OCI-LY3 (cell line): ENCODE measurements around the gene TMEM87B.
A peak's percentile ranks its signal among the peaks of the same experiment; 100 is the strongest.
"Not testable (repeated sequence)": the region's sequence is repeated elsewhere in the genome, so short reads cannot be mapped to it uniquely, and the experiment has no call there.

Source experiments
- H2AFZ ChIP-seq: fragments of 200-600, 300-600 bp; shearing (Covaris generic); 2 replicates; pipeline ENCODE4 v1.6.0; 2014; ENCODE audit warnings: antibody characterized with exemption, low read depth, low read length
- H3K27ac ChIP-seq: fragments of 200-600, 300-600 bp; sonication (generic); 2 replicates; pipeline ENCODE4 v1.5.1; 2014; ENCODE audit warnings: mild to moderate bottlenecking, low read length, moderate library complexity, mixed read lengths
- H3K27me3 ChIP-seq: fragments of 200-600, 300-600 bp; sonication (generic); 2 replicates; pipeline ENCODE4 v1.6.1; 2014; ENCODE audit warnings: low read depth, low read length, mixed read lengths
- H3K36me3 ChIP-seq: fragments of 200-600, 300-600 bp; sonication (generic); replicated peaks from 2 replicates; pipeline ENCODE3; 2014; ENCODE audit warnings: low read depth, low read length, mixed read lengths
- H3K4me1 ChIP-seq: fragments of 300-600, 200-600 bp; sonication (generic); 2 replicates; pipeline ENCODE4 v1.6.1; 2014; ENCODE audit warnings: low read length, mixed read lengths
- H3K4me2 ChIP-seq: fragments of 200-600, 300-600 bp; sonication (generic); 2 replicates; pipeline ENCODE4 v1.6.1; 2014; ENCODE audit warnings: low read length, mixed read lengths
- H3K4me3 ChIP-seq: fragments of 300-600, 200-600 bp; sonication (generic); 2 replicates; pipeline ENCODE4 v1.5.1; 2014; ENCODE audit warnings: antibody characterized with exemption, mild to moderate bottlenecking, low read length, moderate library complexity
- H3K79me2 ChIP-seq: fragments of 300-600, 200-600 bp; shearing (Covaris generic); 2 replicates; pipeline ENCODE4 v1.6.1; 2014; ENCODE audit warnings: mild to moderate bottlenecking, low read length, mixed read lengths
- H3K9ac ChIP-seq: fragments of 300-600, 200-600 bp; shearing (Covaris generic); 2 replicates; pipeline ENCODE4 v1.6.0; 2014; ENCODE audit warnings: mild to moderate bottlenecking, low read length, moderate library complexity
- H3K9me3 ChIP-seq: fragments of 200-600, 300-600 bp; shearing (Covaris generic); 2 replicates; pipeline ENCODE4 v1.6.1; 2014; ENCODE audit warnings: low read length, mixed read lengths; ENCODE audit not compliant: insufficient read depth
- H4K20me1 ChIP-seq: fragments of 200-600, 300-600 bp; sonication (generic); 2 replicates; pipeline ENCODE4 v1.6.1; 2016; ENCODE audit warnings: low read length, mixed read lengths; ENCODE audit not compliant: insufficient read depth
- CTCF ChIP-seq: fragments of 200-600, 300-600 bp; sonication (generic); IDR thresholded peaks from 2 replicates; pipeline ENCODE4 v1.5.1; 2014; ENCODE audit warnings: antibody characterized with exemption, low read length, low read depth
- EZH2phosphoT487 ChIP-seq: fragments of 200-600 bp; shearing (Covaris generic); IDR thresholded peaks from 2 replicates; pipeline ENCODE4 v1.6.1; 2018; ENCODE audit warnings: antibody characterized with exemption, mixed run types, low read depth

The TMEM87B gene

GRCh38 chr2:112110966-112111365 is 55.9 kb downstream of the TMEM87B start:
- H2AFZ ChIP-seq = no peak overlapping the region
- no peaks in the 10 kb centered on the region for H4K20me1 ChIP-seq
- no peak overlapping the region for H3K4me2 ChIP-seq
- no peaks in the 10 kb centered on the region for H3K79me2 ChIP-seq
- peaks cover 29% of the 10 kb centered on the region; the same call in 1 of the 2 replicates for H3K9me3 ChIP-seq
- no peak for TF ChIP-seq EZH2phosphoT487
- no peak for TF ChIP-seq CTCF
- no peaks in the 10 kb centered on the region for H3K27me3 ChIP-seq
- H3K36me3 ChIP-seq = peaks cover 71% of the 10 kb centered on the region
- no peak overlapping the region for H3K9ac ChIP-seq
- peaks cover 32% of the 10 kb centered on the region for H3K4me1 ChIP-seq
- no peak overlapping the region for H3K27ac ChIP-seq
- no peak overlapping the region for H3K4me3 ChIP-seq

GRCh38 chr2:112113354-112113753 is 58.3 kb downstream of the TMEM87B start:
- Histone ChIP-seq H3K4me1 (peaks cover 34% of the 10 kb centered on the region), H3K9ac (peak overlapping the region; percentile 10; the same call in 1 of the 2 replicates), H3K27ac (peak overlapping the region; percentile 78), H3K36me3 (peaks cover 72% of the 10 kb centered on the region), H3K9me3 (peaks cover 29% of the 10 kb centered on the region; the same call in 1 of the 2 replicates), H3K4me2 (0 out of 2 replicates have a peak overlapping the region, but pooled peaks have one; percentile 7)
- not testable (repeated sequence) for H3K4me3 ChIP-seq, H3K79me2 ChIP-seq, H3K27me3 ChIP-seq, H4K20me1 ChIP-seq, H2AFZ ChIP-seq

GRCh38 chr2:112118148-112118547 is 63.1 kb downstream of the TMEM87B start:
- Histone ChIP-seq H4K20me1 (no peaks in the 10 kb centered on the region), H3K4me1 (peaks cover 16% of the 10 kb centered on the region), H3K4me3 (no peak overlapping the region), H3K27ac (no peak overlapping the region), H3K36me3 (peaks cover 35% of the 10 kb centered on the region), H3K27me3 (no peaks in the 10 kb centered on the region), H3K9ac (no peak overlapping the region), H2AFZ (no peak overlapping the region), H3K79me2 (no peaks in the 10 kb centered on the region), H3K4me2 (no peak overlapping the region), H3K9me3 (no peaks in the 10 kb centered on the region)
- no peak for TF ChIP-seq CTCF
- no peak for TF ChIP-seq EZH2phosphoT487

GRCh38 chr2:112121682-112122254 is 66.7 kb downstream of the TMEM87B start:
- peak; percentile 78 for TF ChIP-seq CTCF
- no peak for TF ChIP-seq EZH2phosphoT487
- no peaks in the 10 kb centered on the region for H3K9me3 ChIP-seq
- no peaks in the 10 kb centered on the region for H3K27me3 ChIP-seq
- no peak overlapping the region for H3K9ac ChIP-seq
- no peaks in the 10 kb centered on the region for H3K4me1 ChIP-seq
- H3K36me3 ChIP-seq = peaks cover 32% of the 10 kb centered on the region
- no peak overlapping the region for H3K4me3 ChIP-seq
- H3K27ac ChIP-seq = no peak overlapping the region
- H2AFZ ChIP-seq = no peak overlapping the region
- H3K79me2 ChIP-seq = no peaks in the 10 kb centered on the region
- H4K20me1 ChIP-seq = no peaks in the 10 kb centered on the region
- H3K4me2 ChIP-seq = no peak overlapping the region
